ENCODE data around the gene DOK4.
A peak's percentile ranks its signal among the peaks of the same experiment; 100 is the strongest.

Gene DOK4

DNA sequence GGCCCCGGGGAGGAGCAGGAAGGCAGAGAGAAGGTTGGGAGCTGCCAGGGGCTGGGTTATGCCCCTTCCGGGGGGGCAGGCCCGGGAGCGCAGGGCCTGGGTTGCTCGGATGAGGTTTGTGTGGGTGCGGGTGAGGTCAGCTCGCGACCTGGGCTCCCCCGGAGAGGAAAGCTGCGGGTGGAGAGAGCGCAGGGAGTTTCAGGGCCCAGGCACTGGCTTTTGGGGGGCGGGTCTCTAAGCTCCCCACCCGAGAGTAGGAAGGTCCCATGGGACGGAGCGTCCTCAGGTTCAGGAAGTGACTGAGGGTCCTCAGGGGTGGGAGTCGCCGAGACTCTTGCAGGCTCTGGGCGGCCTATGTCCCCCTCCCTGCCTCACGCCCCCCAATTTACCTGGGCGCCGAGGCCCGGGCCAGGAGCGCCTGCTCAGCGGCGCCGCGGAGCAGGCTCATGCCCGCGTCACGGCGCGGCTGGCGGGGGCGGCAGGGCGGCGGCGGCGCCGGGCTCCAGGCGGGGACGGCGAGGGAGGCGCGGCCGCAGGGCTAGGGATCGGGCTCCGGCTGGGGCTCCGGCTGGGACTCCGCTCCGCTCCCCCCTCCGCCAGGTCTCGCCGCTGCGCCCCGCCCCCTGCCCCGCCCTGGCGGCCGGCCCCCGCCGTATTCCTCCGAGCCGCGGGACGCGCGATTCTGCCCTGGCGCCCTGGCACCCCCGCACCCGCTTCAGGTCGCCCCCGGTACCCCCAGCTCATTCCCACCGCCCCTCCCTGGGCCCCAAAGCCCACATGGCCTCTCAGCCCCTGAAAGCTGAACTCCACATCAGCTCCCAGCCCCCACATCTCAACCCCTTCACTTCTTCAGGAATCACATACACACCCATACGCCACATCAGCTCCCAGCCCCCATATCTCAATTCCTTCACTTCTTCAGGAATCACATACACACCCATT is at the start of gene DOK4:
TSS of gene DOK4 (minus strand) at position 578 of the 942 bp plus-strand sequence. CDS start 6,986 bp downstream, outside the sequence.
- DNase-seq (ENCODE audit: low read depth in 1 of 2, low spot score in 1 of 2) = peak; percentile 60 to 82

- peak; percentile 92 to 94 for DNase-seq (ENCODE audit: low read depth in 1 of 2, low spot score in 1 of 2)
These were observed 49.5 kb upstream of the DOK4 start for GRCh38 chr16:57535680-57536305.

- DNase-seq (ENCODE audit: low read depth in 1 of 2, low spot score in 1 of 2) = no peak
These were observed 48.8 kb upstream of the DOK4 start for GRCh38 chr16:57534881-57535658.

DNA sequence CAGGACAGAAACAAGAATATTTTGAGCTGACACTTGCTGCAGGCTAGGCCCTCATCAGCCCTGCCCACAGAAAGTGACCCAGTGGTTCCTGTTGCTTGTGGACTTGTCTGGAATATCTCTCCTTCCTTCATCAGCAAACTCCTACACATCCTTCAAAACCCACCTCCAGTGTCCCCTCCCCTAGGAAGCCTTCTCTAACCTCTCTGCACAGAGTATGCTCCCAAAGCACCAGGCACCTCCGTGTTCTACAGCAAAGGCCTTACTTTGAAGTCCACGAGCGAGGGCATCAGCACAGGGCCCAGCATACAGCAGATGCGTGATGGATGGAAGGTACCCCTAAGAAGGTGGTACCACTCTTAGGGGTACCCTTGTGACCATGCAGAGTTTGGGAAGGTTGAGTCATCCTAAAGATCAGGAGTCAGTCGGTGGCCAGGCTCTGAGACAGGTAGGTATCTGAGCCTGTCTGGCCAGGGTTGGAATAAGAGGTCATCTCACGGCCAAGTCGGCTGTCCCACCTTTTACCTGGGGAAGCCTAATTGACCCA is 48.1 kb upstream of the DOK4 start:
- DNase-seq (ENCODE audit: low read depth in 1 of 2, low spot score in 1 of 2) = no peak

- DNase-seq (ENCODE audit: low read depth in 1 of 2, low spot score in 1 of 2) = no peak
These were observed 47.4 kb upstream of the DOK4 start for GRCh38 chr16:57533431-57534336.

DNA sequence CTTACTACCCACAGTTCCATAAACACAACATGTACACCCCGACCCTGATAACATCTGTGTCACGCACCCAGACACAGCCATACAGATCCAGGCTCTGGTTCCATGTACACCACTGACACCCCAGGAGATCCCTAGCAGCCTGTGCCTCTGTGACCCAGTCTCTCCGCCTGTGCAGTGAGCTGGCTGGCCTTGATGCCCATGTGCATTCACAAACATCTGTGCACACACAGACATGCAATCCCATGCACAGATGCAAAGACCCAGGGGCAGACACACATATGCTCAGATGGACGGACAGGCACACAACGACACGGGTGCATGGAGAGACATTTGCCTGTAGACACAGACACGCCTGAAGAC is 46.0 kb upstream of the DOK4 start:
- DNase-seq (ENCODE audit: low read depth in 1 of 2, low spot score in 1 of 2) = no peak

- DNase-seq (ENCODE audit: low read depth in 1 of 2, low spot score in 1 of 2) = no peak
These were observed 45.5 kb upstream of the DOK4 start for GRCh38 chr16:57531635-57532265.

DNA sequence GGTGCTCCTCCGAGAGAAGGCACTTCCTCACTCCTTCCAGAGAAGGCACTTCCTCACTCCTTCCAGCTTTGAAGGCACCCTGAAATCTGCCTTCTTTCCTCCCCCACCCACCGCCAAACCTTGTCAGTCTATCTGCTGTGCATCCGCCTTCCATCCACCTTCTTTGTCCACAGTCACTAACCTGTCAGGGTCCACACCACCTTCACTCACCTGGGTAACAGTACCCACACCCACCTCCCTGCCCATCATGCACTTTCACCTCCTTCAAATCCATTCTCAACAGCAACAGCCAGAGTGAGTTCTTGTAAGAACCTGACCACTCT is 44.9 kb upstream of the DOK4 start:
- no peak for DNase-seq (ENCODE audit: low read depth in 1 of 2, low spot score in 1 of 2)

DNA sequence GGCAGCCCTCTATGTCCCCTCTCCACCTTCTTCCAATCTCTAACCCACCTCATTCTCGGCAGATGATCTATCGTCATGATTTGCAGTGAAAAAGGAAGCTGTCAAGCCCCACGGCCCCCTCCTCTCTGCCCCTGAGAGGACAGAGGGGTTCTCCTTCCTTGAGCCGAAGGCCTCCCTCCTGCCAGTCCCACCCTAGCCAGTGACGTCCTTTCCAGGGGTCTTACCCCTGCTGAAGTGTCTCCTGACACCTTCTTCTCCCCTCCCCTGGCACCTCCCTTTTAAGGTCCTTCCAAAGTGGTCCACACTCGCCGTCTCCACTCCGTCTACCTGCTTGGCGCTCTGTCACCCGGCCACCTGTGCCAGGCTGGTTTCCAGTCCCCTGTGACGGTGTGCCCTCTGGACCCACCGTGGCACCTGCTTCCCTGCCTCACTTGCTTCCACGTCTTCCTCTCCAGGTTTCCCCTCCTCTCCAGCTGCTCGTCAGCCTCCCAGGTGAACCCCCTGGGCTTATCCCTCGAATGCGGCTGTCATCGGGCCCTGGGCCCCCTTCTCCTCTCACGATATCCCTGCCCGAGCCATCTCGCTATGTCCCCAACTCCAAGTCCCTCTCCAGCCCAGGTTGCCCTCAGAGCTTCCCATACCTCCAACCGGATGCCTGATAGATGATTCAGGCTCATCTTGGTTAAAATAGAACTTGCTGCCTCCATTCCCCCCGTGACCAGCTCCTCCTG is 44.4 kb upstream of the DOK4 start:
- DNase-seq (ENCODE audit: low read depth in 1 of 2, low spot score in 1 of 2) = no peak

- peak; percentile 40 to 43 for DNase-seq (ENCODE audit: low read depth in 1 of 2, low spot score in 1 of 2)
These were observed 43.8 kb upstream of the DOK4 start for GRCh38 chr16:57530104-57530521.

DNA sequence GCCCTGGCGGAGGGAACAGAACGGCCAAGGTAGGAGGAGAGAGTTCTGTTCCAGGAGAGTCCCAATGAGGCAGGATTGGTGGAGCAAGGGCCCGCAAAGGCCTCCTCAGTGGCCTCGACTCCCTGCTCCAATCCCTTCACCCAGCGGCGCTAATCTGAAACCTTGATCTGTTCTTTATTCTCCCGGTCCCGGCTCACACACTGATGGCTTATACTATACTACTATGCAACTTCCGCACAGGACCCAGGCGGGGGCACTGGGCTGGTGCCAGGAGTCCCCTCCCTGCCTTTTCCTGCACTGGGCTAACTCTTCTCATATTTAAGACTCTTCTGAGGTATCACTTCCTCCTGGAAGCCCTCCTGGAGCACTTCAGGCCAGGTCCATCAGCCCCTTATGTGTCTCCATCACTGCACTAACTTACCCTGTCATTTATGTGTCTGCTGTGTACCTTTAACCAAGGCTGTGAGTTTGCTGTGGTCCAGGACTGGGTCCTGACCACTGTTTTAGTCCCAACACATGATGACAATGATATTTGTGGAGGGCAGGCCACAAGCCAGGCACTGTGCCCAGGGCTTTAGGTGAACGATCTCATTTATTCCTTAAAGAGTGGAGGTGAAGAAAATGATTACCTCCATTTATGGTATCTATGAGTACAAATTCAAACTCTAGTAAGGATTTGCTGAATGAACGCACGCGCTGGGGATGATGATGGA is 43.3 kb upstream of the DOK4 start:
- DNase-seq (ENCODE audit: low read depth in 1 of 2, low spot score in 1 of 2) = no peak

DNA sequence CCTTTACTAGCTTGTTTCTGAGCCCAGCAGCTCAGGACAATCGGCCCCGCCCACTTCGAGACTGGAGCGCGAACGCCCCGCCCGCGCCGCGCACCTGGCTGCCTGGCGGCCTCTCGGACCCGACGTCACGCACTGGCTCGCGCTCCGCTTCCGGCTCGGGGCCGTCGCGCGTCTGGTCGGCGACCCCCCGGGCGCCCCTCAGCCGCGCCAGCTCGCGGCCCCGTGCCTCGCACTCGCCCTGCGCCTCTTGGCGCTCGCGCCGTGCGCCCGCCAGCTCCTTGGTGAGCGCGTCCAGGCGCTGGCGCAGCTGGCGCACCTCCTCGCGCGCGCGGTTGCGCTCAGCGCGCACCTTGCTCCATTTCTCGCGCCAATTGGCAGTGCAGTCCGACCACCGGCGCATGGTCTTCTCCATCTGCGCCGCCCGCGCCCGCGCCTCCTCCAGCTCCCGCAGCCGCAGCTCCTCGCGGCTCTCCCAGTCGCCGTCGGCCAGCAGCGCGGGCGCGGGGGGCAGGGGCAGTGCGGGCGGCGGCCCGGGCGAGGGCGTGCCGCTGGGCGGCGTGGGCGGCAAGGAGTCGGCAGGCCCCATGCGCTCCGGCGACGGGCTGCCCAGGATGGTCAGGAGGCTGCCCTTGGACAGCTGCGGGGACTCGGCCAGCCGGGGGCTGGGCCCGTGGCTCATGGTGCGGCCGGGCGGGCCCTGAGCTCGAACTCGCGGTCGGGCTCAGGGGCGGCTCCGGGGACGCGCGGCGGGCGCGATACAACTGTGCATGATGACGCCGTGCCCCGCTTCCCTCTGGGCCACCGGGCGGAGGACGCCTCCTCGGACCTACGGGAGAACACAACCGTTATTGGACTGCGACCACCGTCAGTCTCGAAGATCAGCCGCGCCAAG is 42.5 kb upstream of the DOK4 start:
- DNase-seq (ENCODE audit: low read depth in 1 of 2, low spot score in 1 of 2) = no peak

- DNase-seq (ENCODE audit: low read depth in 1 of 2, low spot score in 1 of 2) = no peak
These were observed 41.5 kb upstream of the DOK4 start for GRCh38 chr16:57527610-57528360.

DNA sequence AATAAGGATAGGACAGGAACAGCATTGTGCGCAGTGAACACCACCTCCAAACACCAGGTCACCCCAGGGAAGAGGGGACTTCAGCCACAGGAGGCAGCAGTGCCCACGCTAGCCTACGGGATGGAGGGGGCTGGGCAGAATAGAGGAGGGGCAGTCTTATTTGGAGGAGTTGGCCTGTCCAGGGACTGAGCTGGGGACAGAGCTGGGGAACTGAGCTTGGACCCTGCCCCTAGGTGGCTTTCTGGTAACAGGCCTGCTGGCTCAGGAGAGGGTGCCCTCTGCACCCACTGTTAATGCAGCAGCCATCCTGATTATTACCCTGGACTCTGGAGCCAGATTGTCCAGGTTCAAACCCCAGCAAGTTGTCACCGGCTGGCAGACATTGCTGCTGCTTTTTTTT is 40.7 kb upstream of the DOK4 start:
- DNase-seq (ENCODE audit: low read depth in 1 of 2, low spot score in 1 of 2) = no peak

DNA sequence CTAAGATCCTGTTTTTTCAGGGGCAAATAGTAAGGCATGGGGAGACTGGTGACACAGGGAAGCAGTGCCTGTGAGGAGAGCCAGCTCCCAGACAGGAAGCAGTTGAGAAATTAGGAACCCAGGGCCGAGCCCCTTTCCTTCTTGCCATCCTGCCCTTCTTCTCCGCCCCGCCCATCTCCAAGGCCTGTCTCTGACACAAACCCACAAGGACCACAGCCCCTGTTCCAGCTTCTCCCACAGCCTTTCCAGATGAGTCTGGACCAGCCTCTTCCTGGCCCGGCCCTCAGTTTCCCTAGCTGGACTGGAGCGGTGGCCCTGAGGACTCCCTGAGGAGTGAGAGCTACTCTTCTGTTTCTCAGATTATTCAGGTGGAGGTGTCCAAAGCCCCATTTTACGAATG is 40.2 kb upstream of the DOK4 start:
- no peak for DNase-seq (ENCODE audit: low read depth in 1 of 2, low spot score in 1 of 2)

- DNase-seq (ENCODE audit: low read depth in 1 of 2, low spot score in 1 of 2) = no peak
These were observed 39.5 kb upstream of the DOK4 start for GRCh38 chr16:57525761-57526160.

DNA sequence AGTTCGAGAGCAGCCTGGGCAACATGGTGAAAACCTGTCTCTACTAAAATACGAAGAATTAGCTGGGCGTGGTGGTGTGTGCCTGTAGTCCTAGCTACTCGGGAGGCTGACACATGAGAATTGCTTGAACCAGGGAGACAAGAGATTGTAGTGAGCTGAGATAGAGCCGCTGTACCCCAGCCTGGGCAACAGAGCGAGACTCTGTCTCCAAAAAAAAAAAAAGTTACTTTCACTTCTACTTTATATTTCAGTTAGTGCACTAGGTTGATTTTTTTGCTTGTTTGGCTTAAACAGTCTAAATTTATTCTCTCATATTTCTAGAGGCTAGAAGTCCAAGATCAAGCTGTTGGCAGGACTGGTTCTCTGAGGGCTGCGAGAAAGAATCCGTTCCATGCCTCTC is 36.7 kb upstream of the DOK4 start:
- DNase-seq (ENCODE audit: low read depth in 1 of 2, low spot score in 1 of 2) = no peak
